HG03039 (cell line): ENCODE measurements around the gene XIRP1.
"Not testable (repeated sequence)": the region's sequence is repeated elsewhere in the genome, so short reads cannot be mapped to it uniquely, and the experiment has no call there.

Source experiments
- ATAC-seq: cut with Tn5 transposase; IDR thresholded peaks from one replicate; pipeline ENCODE4 v1.9.1; 2021; ENCODE audit warnings: mild to moderate bottlenecking, moderate library complexity; ENCODE audit not compliant: unreplicated experiment

Gene XIRP1, protein sequence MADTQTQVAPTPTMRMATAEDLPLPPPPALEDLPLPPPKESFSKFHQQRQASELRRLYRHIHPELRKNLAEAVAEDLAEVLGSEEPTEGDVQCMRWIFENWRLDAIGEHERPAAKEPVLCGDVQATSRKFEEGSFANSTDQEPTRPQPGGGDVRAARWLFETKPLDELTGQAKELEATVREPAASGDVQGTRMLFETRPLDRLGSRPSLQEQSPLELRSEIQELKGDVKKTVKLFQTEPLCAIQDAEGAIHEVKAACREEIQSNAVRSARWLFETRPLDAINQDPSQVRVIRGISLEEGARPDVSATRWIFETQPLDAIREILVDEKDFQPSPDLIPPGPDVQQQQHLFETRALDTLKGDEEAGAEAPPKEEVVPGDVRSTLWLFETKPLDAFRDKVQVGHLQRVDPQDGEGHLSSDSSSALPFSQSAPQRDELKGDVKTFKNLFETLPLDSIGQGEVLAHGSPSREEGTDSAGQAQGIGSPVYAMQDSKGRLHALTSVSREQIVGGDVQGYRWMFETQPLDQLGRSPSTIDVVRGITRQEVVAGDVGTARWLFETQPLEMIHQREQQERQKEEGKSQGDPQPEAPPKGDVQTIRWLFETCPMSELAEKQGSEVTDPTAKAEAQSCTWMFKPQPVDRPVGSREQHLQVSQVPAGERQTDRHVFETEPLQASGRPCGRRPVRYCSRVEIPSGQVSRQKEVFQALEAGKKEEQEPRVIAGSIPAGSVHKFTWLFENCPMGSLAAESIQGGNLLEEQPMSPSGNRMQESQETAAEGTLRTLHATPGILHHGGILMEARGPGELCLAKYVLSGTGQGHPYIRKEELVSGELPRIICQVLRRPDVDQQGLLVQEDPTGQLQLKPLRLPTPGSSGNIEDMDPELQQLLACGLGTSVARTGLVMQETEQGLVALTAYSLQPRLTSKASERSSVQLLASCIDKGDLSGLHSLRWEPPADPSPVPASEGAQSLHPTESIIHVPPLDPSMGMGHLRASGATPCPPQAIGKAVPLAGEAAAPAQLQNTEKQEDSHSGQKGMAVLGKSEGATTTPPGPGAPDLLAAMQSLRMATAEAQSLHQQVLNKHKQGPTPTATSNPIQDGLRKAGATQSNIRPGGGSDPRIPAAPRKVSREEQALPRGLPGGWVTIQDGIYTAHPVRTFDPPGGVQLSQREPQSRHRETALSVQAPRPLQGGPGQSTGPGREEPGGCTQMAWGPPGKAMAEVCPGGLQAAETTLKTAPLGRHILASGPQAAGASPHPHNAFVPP (N-terminal part only)

GRCh38 chr3:39192490-39193092 lies at the start of gene XIRP1:
Gene XIRP1 (minus strand): TSS chr3:39192595. CDS start chr3:39189445, 3,150 bp downstream.
- no peak for ATAC-seq

DNA sequence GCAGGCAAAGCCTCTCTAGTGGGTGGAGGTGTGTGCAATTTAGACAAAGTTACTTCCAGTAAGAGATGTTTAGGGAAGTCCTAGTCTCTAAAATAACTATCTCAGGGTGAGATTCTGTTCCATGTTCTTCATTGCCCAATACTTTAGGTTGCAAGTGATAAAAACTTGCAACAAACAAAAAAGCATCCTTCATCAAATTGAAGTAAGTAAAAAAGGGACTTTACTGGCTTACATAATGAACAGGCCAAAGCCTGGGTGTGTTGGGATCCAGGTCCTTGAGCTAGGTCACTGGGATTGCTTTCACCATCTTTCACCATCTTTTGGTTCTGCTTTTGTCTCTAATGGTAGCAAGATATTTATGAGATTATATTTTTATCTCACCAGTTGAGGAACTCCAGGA lies 49.2 kb upstream of the XIRP1 start:
- no peak for ATAC-seq

GRCh38 chr3:39237027-39237426 lies 44.6 kb upstream of the XIRP1 start:
- ATAC-seq: no peak

DNA sequence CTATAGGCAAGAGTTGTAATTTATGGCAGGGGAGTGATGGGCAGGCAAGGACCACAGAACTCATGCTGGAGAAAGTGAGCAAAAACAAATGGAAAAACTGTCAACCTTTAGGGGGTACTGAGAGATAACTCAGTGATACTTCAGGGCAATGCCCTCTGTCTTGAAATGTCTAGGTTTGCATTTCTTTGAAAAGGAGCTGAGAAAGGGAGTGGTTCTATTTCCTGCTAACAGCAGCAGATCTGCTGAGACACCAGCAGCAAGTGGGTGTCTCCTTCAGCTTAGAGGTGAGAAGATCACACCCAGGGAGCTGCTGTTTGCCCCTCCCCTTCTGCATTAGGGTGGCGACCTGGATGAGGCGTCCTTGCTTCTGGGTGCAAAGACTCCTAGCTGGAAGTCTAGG lies 42.3 kb upstream of the XIRP1 start:
- ATAC-seq: no peak

DNA sequence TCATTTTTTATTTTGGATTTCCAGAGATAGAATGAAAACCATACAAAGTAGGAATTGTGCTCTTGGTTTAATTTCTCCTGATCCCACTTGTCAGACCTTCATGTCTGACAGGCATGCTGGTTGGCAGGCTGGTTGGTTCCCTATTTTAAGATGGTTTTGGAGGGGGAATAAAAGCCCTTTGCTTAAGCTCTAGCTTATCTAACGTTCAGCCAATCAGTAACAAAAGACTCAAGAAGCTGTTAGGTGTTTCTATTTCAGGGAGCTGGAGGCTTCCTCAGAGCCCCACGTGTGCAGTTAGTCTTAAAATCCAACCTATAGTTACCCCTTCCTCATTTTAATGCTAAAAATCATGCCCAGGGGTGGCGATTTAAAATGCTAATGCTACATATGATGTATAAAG lies 40.5 kb upstream of the XIRP1 start:
- no peak for ATAC-seq

DNA sequence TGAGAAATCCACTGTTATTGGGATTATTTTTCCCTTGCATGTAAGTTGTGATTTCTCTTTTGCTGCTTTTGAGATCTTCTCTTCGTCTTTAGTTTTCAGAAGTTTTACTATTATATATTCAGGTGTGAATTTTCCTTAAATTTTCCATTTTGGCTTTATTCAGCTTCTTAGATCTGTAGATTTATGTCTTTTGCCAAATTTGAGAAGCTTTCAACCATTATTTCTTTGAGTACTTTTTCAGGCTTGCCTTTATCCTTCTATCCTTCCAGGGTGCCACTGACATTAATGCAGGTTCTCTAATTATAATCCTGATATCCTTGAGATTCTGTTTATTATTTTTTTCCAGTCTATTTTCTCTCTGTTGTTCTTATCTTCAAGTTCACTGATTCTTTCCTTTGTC lies 38.1 kb upstream of the XIRP1 start:
- no peak for ATAC-seq

- no peak for ATAC-seq
These were observed 36.1 kb upstream of the XIRP1 start for GRCh38 chr3:39228496-39228895.

GRCh38 chr3:39227596-39227995 lies 35.2 kb upstream of the XIRP1 start:
- ATAC-seq: not testable (repeated sequence)

- ATAC-seq: no peak
These were observed 33.8 kb upstream of the XIRP1 start for GRCh38 chr3:39226106-39226741.

- ATAC-seq: no peak
These were observed 31.9 kb upstream of the XIRP1 start for GRCh38 chr3:39224288-39224687.

DNA sequence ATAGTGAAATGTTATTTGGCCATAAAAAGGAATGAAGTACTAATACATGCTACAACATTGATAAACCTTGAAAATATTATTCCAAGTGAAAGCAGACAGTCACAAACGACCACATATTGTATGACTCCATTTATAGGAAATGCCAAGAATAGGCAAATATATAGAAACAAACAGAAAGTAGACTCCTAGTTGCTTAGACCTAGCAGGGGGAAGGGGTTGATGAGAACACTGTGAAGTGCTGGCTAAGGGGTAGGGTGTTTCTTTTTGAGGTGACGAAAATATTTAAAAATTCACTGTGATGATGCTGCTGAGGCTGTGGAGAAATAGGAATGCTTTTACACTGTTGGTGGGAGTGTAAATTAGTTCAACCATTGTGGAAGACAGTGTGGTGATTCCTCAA lies 30.5 kb upstream of the XIRP1 start:
- ATAC-seq: no peak

DNA sequence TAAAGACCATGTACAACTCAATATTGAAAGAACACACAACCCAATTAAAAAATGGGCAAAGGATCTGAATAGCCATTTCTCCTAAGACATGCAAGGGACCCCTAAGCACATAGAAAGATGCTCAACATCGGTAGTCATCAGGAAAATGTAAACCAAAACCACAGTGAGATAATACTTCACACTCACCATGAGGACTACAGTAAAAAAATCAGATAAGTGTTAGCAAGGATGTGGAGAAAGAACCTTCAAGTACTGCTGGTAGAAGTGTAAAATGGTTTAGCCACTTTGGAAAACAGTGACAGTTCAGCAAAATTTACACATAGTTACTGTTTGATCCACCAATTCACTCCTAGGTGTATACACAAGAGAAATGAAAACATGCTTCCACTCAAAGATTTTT lies 30.1 kb upstream of the XIRP1 start:
- ATAC-seq: no peak

GRCh38 chr3:39221141-39221530 lies 28.7 kb upstream of the XIRP1 start:
- no peak for ATAC-seq

GRCh38 chr3:39220407-39221140 lies 28.2 kb upstream of the XIRP1 start:
- no peak for ATAC-seq

DNA sequence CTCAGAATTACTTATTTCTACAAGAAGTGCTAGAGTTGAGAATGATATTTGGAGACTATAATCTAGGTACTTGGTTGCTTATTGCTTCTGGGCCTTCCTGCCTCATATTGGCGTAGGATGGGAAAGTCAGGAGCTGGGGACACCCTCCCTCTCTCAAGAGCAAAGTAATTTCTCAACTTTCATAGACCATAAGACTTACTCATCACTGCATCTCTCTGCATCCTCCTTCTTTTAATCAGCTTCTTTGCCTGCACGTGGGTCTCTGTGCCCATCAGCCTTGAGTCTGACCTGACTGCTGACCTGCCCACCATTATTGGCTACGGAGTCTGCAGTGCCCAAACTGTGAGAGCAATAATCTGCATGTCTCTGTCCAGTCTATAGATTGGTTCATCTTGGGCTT lies 27.3 kb upstream of the XIRP1 start:
- ATAC-seq: no peak

GRCh38 chr3:39216176-39216790 lies 23.9 kb upstream of the XIRP1 start:
- peak; percentile 86 for ATAC-seq

- ATAC-seq: no peak
These were observed 21.2 kb upstream of the XIRP1 start for GRCh38 chr3:39213613-39214012.

DNA sequence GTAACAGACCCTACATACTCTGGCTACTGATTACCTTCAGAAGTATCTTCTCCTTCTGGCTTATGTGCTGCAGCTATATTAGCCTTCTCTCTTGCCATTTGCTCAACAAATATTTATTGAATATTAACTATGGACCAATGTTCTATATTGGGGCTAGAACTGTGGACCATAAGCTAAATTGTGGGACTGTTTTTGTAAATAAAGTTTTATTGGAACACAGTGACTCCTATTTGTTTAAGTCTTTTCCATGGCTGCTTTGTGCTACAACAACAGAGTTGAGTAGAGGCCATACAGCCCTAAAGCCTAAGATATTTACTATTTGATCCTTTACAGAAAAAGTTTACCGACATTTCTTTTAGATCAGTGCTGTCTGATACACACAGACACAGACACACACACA lies 20.3 kb upstream of the XIRP1 start:
- no peak for ATAC-seq
